RWPE1 (cell line): Measurements from ENCODE around the gene HDDC2.

Experiments
- CTCF ChIA-PET: fragments of 350-600 bp; sonication (Branson Sonifier 250); formaldehyde crosslinking; extraction: SDS; loops from one replicate; lab custom pipeline; 2021; lab: Yijun Ruan, JAX
- POLR2A ChIA-PET: fragments of 400-600 bp; formaldehyde crosslinking; extraction: SDS; loops from one replicate; lab custom pipeline; 2020; ENCODE audit warnings: antibody characterized with exemption; ENCODE audit not compliant: low non-redundant PET; lab: Yijun Ruan, JAX
- DNase-seq: peaks from one replicate; pipeline ENCODE4 v3.0.0; 2012; ENCODE audit warnings: low spot score
- H3K27ac ChIP-seq: fragments of 450-650 bp; 2 replicates; pipeline ENCODE4 v1.5.1; 2017
- TF ChIP-seq, protein P1 (sequence below): fragments of 450-650 bp; conservative IDR thresholded peaks from 2 replicates; pipeline ENCODE4 v1.5.1; 2017; ENCODE audit warnings: low read depth, mild to moderate bottlenecking

HDDC2 gene

DNA sequence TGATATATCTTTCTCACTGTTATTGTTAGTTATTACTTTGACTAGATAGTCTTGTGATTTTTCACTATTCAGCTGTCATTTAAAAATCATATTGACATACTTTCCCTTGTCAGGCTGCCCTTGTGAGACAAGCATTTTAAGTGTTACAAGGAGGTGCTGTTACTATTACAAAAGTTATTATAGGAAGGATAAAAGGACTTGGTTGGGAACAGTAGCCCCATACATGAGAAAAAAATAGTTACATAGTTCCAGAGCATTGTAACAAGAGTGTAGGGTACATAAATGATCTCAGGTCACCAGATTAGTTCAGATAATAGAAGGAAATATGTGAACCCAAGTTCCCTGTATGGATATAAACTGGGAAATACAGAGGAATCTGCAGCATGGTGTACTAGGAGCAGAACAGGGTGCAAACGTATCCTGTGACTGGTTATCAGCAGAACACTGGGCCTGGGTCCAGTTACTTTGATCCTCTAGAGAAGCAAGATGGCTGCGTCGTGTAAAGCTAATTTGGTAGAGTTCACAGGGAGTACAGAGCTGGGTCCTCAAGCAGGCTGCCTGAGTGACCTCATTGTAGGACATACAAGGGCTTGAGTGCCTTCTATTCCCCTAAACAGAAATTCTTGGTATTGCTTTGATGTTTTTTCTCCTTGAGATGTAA is 38.5 kb upstream of the HDDC2 start:
- TF ChIP-seq, protein P1, sequence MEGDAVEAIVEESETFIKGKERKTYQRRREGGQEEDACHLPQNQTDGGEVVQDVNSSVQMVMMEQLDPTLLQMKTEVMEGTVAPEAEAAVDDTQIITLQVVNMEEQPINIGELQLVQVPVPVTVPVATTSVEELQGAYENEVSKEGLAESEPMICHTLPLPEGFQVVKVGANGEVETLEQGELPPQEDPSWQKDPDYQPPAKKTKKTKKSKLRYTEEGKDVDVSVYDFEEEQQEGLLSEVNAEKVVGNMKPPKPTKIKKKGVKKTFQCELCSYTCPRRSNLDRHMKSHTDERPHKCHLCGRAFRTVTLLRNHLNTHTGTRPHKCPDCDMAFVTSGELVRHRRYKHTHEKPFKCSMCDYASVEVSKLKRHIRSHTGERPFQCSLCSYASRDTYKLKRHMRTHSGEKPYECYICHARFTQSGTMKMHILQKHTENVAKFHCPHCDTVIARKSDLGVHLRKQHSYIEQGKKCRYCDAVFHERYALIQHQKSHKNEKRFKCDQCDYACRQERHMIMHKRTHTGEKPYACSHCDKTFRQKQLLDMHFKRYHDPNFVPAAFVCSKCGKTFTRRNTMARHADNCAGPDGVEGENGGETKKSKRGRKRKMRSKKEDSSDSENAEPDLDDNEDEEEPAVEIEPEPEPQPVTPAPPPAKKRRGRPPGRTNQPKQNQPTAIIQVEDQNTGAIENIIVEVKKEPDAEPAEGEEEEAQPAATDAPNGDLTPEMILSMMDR, result no peak
- H3K27ac ChIP-seq, result no peak overlapping the region
- ChIA-PET POLR2A (no interaction called here), CTCF (interaction anchor here (0.6 to 0.8 kb wide), 3 partner anchors 12 to 31 kb away, joined by 3 to 4 read pairs (median 3); no protein-coding TSS in a partner anchor)
- DNase-seq, result no peak

DNA sequence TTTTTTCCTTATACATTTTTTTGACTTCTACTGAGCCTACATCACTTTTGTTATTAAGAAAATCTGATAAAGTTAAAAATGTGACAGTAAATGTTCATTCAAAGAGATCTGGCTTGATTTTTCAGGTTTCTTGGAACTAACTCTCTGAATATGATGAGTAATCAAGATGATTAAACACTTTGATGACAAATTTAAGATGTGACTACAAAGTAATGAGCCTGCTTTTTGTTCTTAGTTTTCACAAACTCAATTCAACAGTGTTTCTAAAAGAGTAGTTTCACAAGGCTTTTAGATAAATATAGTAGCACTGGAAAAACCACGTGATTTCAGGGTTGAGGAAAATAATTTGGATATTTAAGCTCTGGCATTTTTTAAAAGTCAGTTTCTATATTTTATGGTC is 37.9 kb upstream of the HDDC2 start:
- POLR2A ChIA-PET, result no interaction called here
- CTCF ChIA-PET, result interaction anchor here (0.6 kb wide), 1 partner anchor 25 kb away, joined by 3 read pairs; no protein-coding TSS in a partner anchor
- TF ChIP-seq, protein P1, result no peak
- no peak for DNase-seq
- no peak overlapping the region for H3K27ac ChIP-seq

DNA sequence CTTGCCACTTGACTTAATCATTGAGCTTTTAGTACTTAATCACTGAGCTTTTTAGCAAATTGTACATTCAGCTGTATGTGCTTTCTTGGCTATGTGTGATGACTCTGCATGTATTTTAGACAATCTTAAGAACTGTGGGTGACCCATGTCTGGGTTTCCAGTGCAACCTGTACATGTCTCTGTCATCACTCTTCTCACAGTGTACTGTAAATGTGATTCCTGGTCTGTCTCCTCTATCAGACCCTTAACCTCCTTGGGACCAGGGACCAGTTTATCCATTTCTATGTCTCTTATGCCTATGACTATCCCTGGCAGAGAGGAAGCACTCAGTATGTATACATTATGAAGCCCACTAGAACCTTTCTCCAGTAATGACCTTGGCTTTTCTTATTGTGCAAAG is 36.6 kb upstream of the HDDC2 start:
- ChIA-PET CTCF (interaction anchor here (0.7 kb wide), 1 partner anchor 191 kb away, joined by 4 read pairs; no protein-coding TSS in a partner anchor), POLR2A (no interaction called here)
- no peak overlapping the region for H3K27ac ChIP-seq
- TF ChIP-seq, protein P1, result no peak
- DNase-seq, result no peak

DNA sequence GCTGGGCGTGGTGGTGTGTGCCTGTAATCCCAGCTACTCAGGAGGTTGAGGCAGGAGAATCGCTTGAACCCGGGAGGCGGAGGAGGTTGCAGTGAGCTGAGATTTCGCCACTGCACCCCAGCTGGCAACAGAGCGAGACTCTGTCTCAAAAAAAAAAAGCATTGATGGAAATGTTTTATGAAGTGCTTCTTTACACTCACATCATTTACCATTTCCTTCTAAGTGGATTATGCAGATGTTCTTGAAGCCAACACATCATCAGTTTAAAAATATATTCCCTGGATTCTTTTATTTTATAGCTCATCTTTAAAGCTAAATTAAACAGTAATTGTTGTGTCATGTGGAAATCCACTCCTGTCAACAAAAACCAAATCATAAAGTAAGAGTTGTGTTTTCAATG is 35.9 kb upstream of the HDDC2 start:
- TF ChIP-seq, protein P1, result no peak
- no peak for DNase-seq
- H3K27ac ChIP-seq, result no peak overlapping the region
- ChIA-PET POLR2A (no interaction called here), CTCF (no interaction called here)

DNA sequence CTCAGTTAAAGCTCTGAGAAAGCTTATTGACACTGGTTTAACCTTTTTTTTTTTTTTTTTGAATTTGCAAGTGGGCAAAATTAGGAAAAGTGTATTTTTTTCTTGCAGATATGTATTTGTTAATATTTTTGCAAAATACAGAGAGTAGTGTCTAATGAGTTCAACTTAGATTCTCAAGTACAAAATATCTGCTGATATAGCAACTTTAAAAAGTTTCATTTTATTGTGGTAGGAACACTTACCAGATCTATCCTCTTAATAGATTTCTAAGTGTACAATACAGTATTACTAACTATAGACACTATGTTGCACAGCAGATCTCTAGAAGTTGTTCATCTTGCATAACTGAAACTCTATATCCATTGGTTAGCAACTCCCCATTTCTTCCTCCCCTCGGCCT is 30.9 kb upstream of the HDDC2 start:
- POLR2A ChIA-PET, result no interaction called here
- TF ChIP-seq, protein P1, result no peak
- CTCF ChIA-PET, result interaction anchor here (0.6 kb wide), 2 partner anchors 162 to 404 kb away, joined by 3 read pairs; no protein-coding TSS in a partner anchor
- no peak overlapping the region for H3K27ac ChIP-seq
- no peak for DNase-seq

DNA sequence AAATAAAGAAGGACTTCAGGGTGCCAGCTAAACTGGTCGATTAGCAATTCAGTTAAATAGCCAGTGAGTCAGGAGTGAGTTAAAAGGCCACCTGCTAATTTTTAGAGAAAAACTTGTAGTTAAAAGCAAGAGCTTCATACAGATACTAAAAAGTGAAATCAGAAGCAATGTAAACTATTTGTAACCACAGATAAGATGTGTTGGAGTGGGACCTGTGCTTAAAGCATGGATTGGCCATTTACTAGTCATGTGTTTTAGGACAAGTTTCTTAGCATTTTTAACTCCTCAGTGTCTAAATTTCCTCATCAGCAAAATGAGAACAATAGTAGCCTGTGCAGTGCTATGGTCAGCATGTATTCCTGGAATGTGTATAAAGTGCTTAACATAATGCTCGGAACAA is 23.8 kb upstream of the HDDC2 start:
- H3K27ac ChIP-seq, result no peak overlapping the region
- ChIA-PET CTCF (interaction anchor here (0.6 kb wide), 1 partner anchor 352 kb away, joined by 4 read pairs; no protein-coding TSS in a partner anchor), POLR2A (no interaction called here)
- no peak for DNase-seq
- TF ChIP-seq, protein P1, result no peak
